Spinal cord (tissue), 10 donors: Measurements from ENCODE around the gene LONP2. TPM values are rescaled to one million over a fixed set of nuclear protein-coding genes. Genes with fewer than 3 reads are reported as not detected.
"Not testable (repeated sequence)": the region's sequence is repeated elsewhere in the genome, so short reads cannot be mapped to it uniquely, and the experiment has no call there.

Source experiments
- DNase-seq, 6 donors: peaks; one replicate each; pipeline versions ENCODE4 v3.0.0 to v3.0.0-alpha.2; 2013 to 2015; ENCODE audit warnings: low spot score in 6 of 6, low read depth in 4 of 6
- H3K27ac ChIP-seq: one replicate; pipeline ENCODE4 v1.5.1; 2013; ENCODE audit warnings: low read depth, low read length, control low read depth
- H3K27me3 ChIP-seq: one replicate; pipeline ENCODE4 v1.6.1; 2013; ENCODE audit warnings: low read length; ENCODE audit not compliant: control insufficient read depth, insufficient read depth
- H3K36me3 ChIP-seq: one replicate; pipeline ENCODE4 v1.6.1; 2013; ENCODE audit warnings: low read length; ENCODE audit not compliant: control insufficient read depth, insufficient read depth
- H3K4me1 ChIP-seq: one replicate; pipeline ENCODE4 v1.6.1; 2013; ENCODE audit warnings: low read length; ENCODE audit not compliant: control insufficient read depth, insufficient read depth
- H3K4me3 ChIP-seq: one replicate; pipeline ENCODE4 v1.5.1; 2013; ENCODE audit warnings: low read depth, low read length, control low read depth
- H3K9me3 ChIP-seq: one replicate; pipeline ENCODE4 v1.6.1; 2013; ENCODE audit warnings: low read length; ENCODE audit not compliant: control insufficient read depth, insufficient read depth
- WGBS: methylation state at CpG from one replicate; pipeline ENCODE4 v1.1.5; 2013; ENCODE audit warnings: missing lambda C conversion rate; ENCODE audit not compliant: insufficient coverage; 5-methylcytosine and 5-hydroxymethylcytosine counted together
- polyA plus RNA-seq, 2 donors: library from polyadenylated mRNA; unstranded; fragments of 120-200 nt; gene quantifications; one replicate each; pipeline ENCODE4 v1.2.1, GENCODE V29; 2013; ENCODE audit not compliant: insufficient read length in 2 of 2
- total RNA-seq, 2 donors: library from RNA; depleted of rRNA in 1 of 2; stranded (reverse); fragments of 120-200 nt in 1 of 2; fragments of >200 nt in 1 of 2; gene quantifications; one replicate each; pipeline versions ENCODE4 v1.2.3 to v1.2.4, GENCODE V29; 2013 to 2014
- donor health status: healthy.

LONP2 gene
- total and polyA plus RNA-seq, 4 donors = 58.1 to 83.4 (median 64.1) TPM

- no peak for DNase-seq
- Histone ChIP-seq H3K27ac (no peak overlapping the region), H3K36me3 (no peaks in the 10 kb centered on the region), H3K9me3 (no peaks in the 10 kb centered on the region), H3K4me3 (no peak overlapping the region), H3K4me1 (peaks cover 7% of the 10 kb centered on the region), H3K27me3 (no peaks in the 10 kb centered on the region)
- WGBS = 82% methylated on average over 3 of the region's 3 CpGs
These were observed 151.3 kb downstream of the LONP2 start for GRCh38 chr16:48395375-48395774.

- 91% methylated on average over 4 of the region's 8 CpGs for WGBS
- H3K4me3 ChIP-seq, DNase-seq, H3K4me1 ChIP-seq, H3K27me3 ChIP-seq, H3K36me3 ChIP-seq, H3K9me3 ChIP-seq, H3K27ac ChIP-seq: not testable (repeated sequence)
These were observed 158.4 kb downstream of the LONP2 start for GRCh38 chr16:48402547-48402946.

GRCh38 chr16:48405153-48405552 is 161.1 kb downstream of the LONP2 start:
- WGBS = no CpG with 5 or more reads among the region's 1 CpG
- no peak overlapping the region for H3K4me3 ChIP-seq
- DNase-seq = no peak
- H3K27ac ChIP-seq = no peak overlapping the region
- no peaks in the 10 kb centered on the region for H3K36me3 ChIP-seq
- H3K4me1 ChIP-seq = peaks cover 3% of the 10 kb centered on the region
- no peaks in the 10 kb centered on the region for H3K27me3 ChIP-seq
- H3K9me3 ChIP-seq = no peaks in the 10 kb centered on the region

DNA sequence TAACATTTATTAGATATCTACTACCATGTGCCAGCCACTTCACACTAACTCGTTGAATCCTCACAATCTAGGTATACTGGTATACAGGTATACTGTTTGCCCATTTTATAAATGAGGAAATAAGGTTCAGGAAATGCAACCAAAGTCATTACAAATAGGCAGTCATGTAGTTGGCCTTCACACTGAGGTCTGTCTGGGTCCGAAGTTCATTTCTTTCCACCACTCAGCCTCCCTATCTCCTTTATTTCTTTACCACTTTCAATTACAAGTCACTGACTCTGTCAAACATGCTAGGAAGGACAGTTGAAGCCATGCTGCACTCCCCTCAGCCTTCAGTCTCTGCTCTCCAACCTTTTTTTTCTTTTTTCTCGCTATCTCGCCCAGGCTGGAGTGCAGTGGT is 161.8 kb downstream of the LONP2 start:
- H3K36me3 ChIP-seq = no peaks in the 10 kb centered on the region
- no peak overlapping the region for H3K27ac ChIP-seq
- WGBS = 100% methylated on average over 1 of the region's 4 CpGs
- no peaks in the 10 kb centered on the region for H3K9me3 ChIP-seq
- H3K27me3 ChIP-seq = no peaks in the 10 kb centered on the region
- H3K4me1 ChIP-seq = peaks cover 3% of the 10 kb centered on the region
- no peak overlapping the region for H3K4me3 ChIP-seq
- no peak for DNase-seq

Other genes starting within 250 kb of the LONP2 start
- gene ABCC12, start 88.3 kb upstream of the LONP2 start, total RNA-seq = under 1 TPM; 0.11 to 0.40 TPM
- gene ABCC12, start 88.3 kb upstream of the LONP2 start, polyA plus RNA-seq = under 1 TPM; 0.29 to 0.32 TPM
- under 1 TPM; 0.22 to 0.30 TPM for gene ABCC11, start 3.2 kb downstream of the LONP2 start, total RNA-seq
- under 1 TPM; 0.59 to 0.71 TPM for gene ABCC11, start 3.2 kb downstream of the LONP2 start, polyA plus RNA-seq
- 10 to 100 TPM; 36.9 to 54.2 TPM for gene SIAH1, start 141.1 kb downstream of the LONP2 start, total RNA-seq
- 10 to 100 TPM; 43.4 to 46.1 TPM for gene SIAH1, start 141.1 kb downstream of the LONP2 start, polyA plus RNA-seq